NCI-H2171 treated with DMSO at 0.1 percent for 48 hours (cell line): Measurements from ENCODE around the gene VASN.
"Not testable (repeated sequence)": the region's sequence is repeated elsewhere in the genome, so short reads cannot be mapped to it uniquely, and the experiment has no call there.

Experiments used
- DNase-seq: peaks from one replicate; lab custom pipeline; 2025; lab: John Stamatoyannopoulos, UW

VASN gene

DNA sequence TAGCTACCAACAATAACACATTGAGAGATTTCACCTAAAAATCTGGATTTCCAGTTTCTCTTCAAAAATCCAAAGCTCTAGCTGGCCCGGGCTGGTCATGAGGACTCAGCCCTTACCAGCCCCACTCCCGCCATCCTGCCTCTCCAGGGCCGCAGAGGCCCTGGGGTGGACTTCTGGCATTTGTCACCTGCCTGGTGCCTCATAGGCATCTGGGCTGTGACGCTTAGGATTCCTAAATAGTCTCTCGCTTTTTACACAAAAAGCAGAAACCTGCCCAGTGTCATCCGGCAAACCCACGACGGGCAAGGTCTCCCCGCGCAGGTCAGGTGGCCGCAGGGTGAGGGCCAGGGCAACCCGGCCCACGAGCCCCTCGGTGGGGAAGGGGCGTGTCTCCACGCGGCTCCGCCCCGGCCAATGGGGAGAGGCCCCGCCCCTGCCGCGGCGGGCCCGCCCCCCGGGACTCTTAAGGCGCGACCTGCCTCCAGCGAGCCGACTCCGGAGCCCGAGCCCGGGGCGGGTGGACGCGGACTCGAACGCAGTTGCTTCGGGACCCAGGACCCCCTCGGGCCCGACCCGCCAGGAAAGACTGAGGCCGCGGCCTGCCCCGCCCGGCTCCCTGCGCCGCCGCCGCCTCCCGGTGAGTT, at the start of gene VASN:
VASN (plus strand) TSS at position 492 of the 644 bp plus-strand sequence. CDS start 9,030 bp downstream, outside the sequence.
- DNase-seq: peak; percentile 21

DNA sequence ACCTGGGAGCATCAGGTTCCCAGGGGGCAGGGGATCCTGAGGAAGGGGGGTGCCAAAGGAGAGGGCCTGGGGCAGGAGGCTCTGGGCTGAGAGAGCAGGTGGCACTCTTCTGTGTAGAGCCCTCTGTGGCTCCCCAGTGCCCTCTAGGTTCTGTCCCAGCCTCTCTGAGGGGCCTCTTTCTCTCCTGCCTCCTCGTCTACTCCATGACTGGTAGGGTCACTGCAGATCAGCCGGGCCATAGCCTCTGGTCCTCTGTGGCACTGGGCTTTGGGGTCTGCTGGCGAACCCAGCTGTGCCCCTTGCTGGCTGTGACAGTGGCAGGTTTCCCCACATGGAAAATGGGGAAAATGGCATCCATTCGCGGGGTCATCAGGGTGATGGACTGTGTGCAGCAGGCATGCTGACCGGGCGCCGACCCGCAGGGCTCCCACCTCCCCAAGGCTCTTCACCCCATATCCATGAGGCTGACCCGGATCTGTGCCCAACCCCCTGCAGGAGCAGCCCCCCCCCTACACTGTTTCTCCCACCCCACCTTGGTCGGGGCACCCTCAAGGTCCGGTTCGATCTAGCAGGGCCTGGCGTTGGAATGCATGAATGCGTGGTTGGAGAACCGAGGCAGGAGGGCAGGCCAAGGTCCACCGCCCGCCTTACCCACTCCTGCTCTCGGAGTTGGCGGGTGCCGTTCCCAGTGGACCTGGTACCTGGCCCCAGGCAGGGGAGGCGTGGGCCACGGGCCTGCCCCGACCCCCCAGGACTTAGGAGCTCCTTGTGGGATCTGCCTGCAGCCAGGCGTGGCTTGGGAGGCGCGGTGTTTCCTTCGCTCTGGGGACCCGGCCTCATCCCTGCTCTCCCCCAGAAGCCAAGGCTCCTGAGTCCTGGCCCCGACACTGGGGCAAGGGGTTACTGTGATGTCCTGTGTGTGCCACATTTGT, 49.3 kb upstream of the VASN start:
- DNase-seq: no peak

DNA sequence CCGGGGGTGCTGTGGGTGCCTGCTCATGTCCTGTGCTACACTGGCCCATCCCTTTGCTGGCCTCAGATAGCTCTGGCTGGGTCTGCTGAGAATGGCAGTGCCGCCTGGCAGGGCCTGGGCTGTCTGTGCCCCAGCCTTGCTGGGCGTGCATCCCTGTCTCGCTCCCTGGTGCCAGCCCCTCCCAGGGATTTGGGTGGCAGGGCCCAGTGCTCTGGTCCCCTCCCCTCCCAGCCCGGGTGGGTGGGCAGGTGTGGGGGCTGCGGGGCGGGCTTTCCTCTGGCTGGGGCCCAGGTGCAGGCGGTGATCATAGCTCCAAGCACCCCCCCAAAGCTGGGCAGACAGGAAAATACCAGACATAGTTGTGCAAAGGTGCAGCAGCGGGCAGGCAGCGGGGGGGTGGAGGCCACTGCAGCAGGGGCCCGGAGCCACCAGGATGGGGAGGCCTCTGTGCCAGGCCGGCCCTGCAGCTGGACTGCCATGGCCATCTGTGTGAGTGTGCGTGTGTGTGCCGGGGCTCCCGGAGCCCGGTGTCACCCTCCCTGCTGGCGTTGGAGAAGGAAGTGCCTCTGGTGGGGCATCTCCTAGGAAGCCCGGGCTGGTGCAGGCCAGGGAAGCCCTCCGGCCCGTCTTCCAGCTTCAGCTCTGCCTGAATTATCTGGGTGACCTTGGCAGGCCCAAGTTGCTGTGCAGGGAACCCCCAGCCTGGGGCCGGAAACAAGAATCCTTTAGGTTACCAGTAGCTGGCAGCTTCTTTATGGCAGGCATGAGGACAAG, 48.4 kb upstream of the VASN start:
- DNase-seq: no peak

DNA sequence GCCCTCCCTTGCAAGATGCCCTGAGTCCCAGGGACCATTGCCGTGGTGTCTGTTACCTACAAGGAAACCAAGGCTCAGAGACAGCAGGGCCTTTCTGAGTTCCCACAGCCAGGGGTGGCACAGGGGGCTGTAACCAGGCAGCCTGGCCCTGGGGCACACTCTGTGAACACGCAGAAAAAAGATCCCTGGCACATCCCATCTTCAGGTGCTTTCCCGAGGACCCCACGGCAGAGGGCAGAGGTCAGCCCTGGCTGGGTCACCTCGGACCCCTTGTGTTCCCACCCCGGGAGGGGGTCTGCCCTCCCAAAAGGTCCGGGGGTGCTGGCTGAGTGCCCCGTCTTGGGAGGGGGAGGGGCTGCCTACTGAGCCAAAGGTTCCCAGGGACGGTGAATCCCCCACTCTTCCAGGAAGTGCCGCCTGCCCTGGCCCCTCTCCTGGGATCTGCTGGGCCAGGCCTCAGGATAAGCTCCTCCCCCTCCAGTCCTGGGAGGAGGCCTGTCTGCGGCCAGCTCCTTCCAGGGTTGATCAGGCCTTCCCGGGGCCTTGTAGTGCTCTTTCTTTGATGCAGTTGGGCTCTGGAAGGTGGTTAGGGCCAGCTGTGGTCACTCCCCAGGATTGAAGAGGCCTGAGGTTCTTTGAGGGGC, 47.7 kb upstream of the VASN start:
- DNase-seq: no peak

DNA sequence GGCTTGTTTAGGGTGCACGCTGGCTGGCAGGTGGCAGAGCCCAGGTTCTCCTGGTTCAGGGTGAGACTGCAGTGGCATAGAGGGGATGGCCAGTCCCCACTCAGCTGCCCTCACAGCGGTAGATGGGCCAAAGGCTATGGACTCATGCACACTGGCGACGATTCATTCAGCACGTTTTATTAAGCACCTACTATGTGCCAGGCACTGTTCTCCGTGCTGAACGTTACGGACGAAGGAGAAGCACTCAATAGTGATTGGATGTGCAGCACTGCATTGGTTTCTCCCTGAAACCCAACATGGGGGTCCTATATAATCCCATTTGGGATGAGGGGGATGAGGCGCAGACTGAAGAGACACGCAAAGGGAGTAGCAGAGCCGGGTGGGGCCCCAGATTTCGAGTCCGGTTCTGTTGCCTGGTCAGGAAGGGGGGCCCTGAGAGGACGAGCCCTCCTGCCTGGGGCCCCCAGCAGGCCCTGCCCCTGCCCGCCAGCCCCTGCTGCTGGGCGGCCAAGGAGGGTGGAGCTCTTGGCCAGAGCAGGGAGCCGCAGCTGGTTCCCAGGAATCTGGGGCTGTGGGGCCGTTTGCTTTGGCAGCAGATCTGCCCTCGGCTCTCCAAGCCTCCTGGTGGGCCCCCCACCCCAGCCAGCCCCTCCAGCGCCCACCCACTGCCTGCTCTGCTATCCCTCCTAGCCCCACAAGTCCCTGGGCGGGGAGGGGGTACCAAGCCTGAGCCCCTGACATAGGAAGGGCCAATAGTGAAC, 47.0 kb upstream of the VASN start:
- DNase-seq: no peak

GRCh38 chr16:4325253-4325758, 46.3 kb upstream of the VASN start:
- no peak for DNase-seq

DNA sequence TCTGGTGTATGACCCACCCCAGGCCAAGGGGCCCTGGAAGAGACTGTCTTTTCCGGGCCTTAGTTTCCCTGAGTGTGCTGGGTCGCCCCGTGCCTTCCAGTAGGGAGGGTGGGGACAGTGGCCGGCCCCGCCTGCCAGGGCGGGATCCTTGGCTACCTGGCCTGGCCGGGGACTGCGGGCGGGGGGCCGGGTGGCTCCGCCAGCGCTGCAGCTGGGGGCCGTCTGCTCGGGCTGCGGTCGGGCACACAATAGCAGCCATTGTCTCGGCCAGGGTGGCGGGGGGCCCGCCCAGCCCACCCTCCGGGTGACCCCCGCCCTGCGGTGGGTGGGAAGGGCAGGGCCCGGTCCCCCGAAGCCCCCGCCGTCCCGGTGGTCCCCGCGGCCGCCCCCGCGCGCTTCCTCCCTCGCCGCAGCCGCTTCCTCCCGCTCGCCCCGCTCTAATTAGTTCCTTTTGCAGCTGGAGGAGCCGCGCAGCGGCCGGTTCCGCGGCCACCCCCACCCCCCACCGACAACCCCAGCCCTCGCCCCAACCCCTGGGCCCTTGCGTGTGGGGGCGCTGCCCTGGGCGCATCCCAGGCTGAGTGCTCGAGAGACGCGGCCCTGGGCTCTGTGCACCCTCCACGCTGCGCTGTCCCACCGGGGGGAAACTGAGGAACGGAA, 44.1 kb upstream of the VASN start:
- DNase-seq: no peak

DNA sequence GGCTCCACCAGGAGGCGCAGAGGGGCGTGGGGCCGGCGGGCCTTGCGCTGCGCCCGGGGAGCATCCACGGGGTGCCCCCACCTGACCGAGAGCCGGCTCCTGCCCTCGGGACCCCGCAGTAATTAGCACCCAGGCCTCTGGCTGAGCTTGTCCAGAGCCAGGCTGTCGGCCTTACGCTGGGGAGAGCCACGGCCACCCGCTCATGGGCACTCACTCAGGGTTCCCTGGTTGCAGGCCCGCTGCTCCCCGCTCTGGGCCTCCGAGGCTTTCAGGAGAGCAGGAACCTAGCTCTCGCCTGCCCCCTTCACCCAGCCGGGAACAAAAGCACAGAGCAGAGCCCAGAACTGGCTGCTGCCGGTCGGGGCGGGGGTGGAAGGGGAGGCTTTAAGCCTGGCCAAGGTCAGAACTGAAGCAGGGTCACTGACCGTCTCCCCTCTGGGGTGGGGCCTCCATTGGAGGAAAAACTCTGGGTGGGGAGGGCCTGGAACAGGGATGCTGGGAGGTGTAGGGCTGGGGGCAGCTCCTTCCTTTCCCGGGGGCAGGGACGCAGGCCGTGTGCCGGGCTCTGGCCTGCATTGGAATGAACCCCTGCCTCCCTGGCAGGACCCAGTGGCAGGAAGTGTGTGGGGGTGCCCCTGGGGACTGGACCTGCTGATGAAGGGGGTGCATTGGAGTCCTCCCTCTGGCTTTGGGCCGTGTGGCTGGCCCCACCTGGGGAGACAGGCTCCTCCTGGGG, 43.4 kb upstream of the VASN start:
- DNase-seq: peak; percentile 60

DNA sequence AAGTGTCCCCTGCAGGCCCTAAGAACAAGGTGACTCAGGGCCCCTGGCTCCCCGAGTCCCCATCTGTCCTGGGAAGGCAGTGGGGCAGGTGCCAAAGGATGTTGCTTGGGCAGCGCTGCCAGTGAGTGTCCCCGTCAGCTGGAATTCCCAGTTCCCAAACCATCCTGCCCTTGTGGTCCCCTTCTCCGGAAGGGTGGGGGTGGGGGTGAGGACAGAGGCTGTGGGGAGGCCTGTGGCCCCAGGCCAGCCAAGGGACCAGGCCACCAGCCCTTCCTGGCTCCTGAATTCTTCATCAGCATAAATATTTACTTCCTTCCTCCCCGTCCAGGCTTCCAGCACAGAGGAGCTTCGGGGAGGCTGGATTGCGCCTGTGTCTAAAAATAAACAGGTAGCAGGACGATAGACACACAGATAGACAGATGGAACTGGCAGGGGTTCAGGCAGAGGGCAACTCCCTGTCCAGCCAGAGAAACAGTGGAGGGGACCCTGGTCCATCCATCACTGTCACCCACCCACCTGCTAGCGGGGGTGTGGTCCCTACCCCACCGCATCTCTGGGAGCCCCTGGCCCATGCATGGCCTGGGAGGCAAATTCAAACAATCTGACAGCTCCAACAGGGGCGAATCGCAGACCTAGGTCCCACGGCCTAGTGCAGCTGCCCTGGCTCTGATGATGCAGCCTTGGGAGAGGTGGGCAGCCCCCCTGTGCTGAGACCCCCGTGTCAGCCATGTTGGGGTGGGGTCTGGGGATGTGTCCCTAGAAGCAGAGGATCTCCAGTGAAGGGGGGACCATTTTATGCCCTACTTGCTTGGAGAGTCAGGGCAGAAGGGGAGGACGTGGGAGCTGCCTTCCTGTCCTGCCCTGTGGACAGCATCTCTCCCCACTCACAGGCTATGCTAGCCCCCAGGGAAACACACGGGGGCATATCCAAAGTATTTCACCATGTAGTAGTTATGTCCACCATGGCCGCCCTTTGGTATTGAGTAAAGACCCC, 42.6 kb upstream of the VASN start:
- no peak for DNase-seq

DNA sequence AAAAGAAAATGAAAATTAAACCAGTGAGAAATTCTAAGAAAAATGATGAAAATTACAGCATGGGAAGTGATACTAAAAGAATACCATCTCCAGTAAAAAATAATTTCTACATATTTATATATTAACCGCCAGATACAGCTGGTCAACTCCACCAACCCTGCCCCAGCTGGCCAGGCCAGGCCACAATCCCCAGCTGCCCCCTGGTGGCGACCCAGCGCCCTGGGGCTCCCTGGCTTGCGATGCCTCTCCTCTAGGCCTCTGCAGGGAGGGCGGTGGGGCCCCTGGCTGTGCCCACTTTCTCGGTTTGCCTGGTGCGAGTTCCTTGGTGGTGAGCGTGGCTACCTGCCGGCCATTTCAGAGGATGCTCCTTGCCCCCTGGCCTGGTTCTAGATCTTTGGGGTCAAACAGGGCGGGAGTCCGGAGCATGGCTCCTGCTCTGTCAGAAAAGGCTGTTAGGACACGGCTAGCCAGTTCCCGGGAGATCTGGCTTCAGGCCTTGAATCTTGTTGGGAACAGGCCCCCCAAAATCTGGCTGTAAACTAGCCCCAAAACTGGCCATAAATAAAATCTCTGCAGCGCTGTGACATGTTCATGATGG, 41.3 kb upstream of the VASN start:
- peak; percentile 10 for DNase-seq

DNA sequence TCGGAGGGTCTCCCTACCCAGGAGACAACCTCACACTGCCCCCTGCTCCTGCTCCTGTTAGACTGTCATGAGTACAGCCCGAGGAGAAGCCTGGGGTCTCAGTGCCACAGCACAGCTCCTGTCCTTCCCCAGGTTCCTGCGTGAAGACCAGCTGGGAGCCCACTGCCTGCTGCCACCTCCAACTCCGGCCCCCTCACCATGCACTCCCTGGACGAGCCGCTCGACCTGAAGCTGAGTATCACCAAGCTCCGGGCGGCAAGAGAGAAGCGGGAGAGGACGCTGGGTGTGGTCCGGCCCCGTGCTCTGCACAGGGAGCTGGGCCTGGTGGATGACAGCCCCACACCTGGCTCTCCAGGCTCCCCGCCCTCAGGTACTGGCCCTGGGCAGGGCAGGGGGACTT, 39.6 kb upstream of the VASN start:
- DNase-seq: no peak

- DNase-seq: no peak
Measured at GRCh38 chr16:4332623-4333307, 38.9 kb upstream of the VASN start.

DNA sequence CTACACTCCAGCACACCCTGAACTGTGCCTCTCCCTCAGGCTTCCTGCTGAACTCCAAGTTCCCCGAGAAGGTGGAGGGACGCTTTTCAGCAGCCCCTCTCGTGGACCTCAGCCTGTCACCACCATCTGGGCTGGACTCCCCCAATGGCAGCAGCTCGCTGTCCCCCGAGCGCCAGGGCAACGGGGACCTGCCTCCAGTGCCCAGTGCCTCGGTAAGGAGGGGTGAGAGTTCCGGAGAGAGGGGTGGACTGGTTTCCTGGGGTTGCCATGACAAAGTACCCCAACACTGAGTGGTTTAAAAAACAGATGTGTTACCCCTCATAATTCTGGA, 38.4 kb upstream of the VASN start:
- no peak for DNase-seq

DNA sequence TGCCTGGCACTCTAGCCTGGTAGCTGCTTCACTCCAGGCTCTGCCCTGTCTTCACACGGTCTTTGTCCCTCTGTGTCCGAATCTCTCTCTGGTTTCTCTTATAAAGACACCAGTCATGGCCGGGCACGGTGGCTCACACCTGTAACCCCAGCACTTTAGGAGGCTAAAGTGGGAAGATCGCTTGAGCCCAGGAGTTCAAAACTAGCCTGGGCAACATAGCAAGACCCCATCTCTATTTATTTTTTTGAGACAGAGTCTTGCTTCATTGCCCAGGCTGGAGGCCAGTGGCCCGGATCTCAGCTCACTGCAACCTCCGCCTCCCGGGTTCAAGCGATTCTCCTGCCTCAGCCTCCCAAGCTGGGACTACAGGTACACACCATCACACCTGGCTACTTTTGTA, 37.9 kb upstream of the VASN start:
- not testable (repeated sequence) for DNase-seq

DNA sequence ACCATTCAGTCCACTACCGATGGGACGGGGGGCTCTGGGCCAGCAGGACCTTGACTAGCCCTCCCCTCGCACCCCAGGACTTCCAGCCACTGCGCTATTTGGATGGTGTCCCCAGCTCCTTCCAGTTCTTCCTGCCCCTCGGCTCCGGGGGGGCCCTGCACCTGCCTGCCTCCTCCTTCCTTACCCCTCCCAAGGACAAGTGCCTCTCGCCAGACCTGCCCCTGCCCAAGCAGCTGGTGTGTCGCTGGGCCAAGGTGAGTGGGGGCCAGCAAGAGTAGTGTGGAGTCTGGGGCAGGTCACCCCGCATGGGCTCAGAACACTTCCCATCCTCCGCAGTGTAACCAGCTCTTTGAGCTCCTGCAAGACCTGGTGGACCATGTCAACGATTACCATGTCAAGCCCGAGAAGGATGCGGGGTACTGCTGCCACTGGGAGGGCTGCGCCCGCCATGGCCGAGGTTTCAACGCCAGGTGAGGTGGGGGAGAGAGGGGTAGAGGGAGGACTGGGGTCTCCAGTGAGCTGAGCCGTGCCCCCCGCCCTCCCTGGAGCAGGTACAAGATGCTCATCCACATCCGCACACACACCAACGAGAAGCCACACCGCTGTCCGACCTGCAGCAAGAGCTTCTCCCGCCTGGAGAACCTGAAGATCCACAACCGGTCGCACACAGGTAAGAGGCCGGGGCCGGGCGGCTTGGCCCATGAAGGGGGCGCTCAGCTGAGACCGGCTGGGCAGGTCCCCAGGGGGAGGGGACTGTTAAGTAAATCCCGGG, 36.7 kb upstream of the VASN start:
- DNase-seq: no peak

GRCh38 chr16:4336701-4337539, 34.7 kb upstream of the VASN start:
- DNase-seq: no peak
